Measurements from ENCODE around the gene TTLL12.
A peak's percentile ranks its signal among the peaks of the same experiment; 100 is the strongest.

Gene TTLL12
- long read RNA-seq, transcript TTLL12-201 (14 exons, 3,385 nt): major isoform, 9 of 13 reads
- long read RNA-seq, partial matches to known transcripts: 0 of 13 reads
- long read RNA-seq, other reads (novel, unspliced or antisense): 4 of 13 reads

GRCh38 chr22:43186272-43187170 lies at the start of gene TTLL12:
Gene TTLL12, minus strand, starts transcription at chr22:43187134. Its CDS starts 65 bp downstream, at chr22:43187069.
- H3K27me3 ChIP-seq (ENCODE audit: insufficient read depth, poor library complexity, severe bottlenecking): no peaks in the 10 kb centered on the region
- H3K27ac ChIP-seq (replicated peaks): peak within 1 kb of the TSS; percentile 88
- DNase-seq (ENCODE audit: low read depth in 1 of 2, low spot score in 1 of 2): peak; percentile 18 to 59
- peak within 1 kb of the TSS; percentile 77 for H3K4me3 ChIP-seq (replicated peaks; ENCODE audit: insufficient read depth, low read length)
- TF ChIP-seq, protein P1, sequence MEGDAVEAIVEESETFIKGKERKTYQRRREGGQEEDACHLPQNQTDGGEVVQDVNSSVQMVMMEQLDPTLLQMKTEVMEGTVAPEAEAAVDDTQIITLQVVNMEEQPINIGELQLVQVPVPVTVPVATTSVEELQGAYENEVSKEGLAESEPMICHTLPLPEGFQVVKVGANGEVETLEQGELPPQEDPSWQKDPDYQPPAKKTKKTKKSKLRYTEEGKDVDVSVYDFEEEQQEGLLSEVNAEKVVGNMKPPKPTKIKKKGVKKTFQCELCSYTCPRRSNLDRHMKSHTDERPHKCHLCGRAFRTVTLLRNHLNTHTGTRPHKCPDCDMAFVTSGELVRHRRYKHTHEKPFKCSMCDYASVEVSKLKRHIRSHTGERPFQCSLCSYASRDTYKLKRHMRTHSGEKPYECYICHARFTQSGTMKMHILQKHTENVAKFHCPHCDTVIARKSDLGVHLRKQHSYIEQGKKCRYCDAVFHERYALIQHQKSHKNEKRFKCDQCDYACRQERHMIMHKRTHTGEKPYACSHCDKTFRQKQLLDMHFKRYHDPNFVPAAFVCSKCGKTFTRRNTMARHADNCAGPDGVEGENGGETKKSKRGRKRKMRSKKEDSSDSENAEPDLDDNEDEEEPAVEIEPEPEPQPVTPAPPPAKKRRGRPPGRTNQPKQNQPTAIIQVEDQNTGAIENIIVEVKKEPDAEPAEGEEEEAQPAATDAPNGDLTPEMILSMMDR (IDR thresholded peaks at IDR 0.05; ENCODE audit: insufficient read depth, low read length): no peak
- TF ChIP-seq, protein P2, sequence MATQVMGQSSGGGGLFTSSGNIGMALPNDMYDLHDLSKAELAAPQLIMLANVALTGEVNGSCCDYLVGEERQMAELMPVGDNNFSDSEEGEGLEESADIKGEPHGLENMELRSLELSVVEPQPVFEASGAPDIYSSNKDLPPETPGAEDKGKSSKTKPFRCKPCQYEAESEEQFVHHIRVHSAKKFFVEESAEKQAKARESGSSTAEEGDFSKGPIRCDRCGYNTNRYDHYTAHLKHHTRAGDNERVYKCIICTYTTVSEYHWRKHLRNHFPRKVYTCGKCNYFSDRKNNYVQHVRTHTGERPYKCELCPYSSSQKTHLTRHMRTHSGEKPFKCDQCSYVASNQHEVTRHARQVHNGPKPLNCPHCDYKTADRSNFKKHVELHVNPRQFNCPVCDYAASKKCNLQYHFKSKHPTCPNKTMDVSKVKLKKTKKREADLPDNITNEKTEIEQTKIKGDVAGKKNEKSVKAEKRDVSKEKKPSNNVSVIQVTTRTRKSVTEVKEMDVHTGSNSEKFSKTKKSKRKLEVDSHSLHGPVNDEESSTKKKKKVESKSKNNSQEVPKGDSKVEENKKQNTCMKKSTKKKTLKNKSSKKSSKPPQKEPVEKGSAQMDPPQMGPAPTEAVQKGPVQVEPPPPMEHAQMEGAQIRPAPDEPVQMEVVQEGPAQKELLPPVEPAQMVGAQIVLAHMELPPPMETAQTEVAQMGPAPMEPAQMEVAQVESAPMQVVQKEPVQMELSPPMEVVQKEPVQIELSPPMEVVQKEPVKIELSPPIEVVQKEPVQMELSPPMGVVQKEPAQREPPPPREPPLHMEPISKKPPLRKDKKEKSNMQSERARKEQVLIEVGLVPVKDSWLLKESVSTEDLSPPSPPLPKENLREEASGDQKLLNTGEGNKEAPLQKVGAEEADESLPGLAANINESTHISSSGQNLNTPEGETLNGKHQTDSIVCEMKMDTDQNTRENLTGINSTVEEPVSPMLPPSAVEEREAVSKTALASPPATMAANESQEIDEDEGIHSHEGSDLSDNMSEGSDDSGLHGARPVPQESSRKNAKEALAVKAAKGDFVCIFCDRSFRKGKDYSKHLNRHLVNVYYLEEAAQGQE (IDR thresholded peaks at IDR 0.05; ENCODE audit: insufficient replicate concordance, low read depth): no peak
- TF ChIP-seq SPI1 (IDR thresholded peaks at IDR 0.05; ENCODE audit: borderline replicate concordance, low read depth) (no peak), POLR2AphosphoS5 (IDR thresholded peaks at IDR 0.05; ENCODE audit: low read depth) (no peak), GABPA (IDR thresholded peaks at IDR 0.05; ENCODE audit: low read depth) (no peak)

DNA sequence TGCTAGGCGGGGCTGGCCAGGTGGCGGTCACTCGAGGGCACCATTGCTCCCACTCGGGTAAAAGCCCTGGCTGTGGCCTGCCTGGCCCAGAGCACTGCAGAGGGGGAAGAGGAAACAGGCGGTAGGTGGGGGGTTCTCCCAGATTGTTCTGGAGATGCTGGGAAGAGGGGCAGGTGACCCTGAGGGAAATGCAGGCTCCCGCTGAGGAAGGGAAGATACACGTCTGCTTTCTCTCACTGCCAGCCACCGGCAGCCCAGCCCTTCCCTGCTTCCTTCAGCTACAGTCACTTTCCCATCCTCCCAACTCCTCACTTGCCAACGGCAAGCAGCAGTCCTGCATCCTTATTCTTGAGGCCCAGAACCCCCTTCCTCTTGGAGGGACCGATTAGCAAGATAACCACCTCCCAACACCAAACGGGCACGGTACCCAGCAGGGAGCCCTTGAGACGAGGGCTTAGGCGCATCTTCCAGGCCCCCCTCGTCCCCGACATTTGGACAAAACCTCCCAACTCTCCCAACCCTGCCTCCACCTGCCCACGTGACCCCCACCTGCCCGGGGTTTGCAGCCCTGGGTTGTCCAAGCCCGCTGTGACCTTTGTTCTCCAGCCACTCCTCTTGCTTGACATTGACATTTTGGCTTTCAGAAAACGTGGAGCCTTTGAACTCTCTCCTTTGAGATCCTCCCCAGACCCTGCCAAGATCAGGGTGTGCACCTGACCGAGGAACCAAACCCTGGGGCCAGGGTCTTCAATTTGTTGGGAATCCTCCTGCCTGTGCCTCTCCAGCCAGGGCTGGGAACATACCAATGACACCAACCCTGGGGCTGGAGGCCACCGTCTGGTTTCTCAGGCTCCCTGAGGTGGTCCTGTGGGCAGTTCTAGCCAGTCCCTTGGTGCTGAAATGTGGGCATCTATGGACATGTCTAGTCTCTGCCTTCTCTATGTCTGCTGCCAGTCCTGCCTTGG lies 48.8 kb upstream of the TTLL12 start:
- H3K4me3 ChIP-seq (replicated peaks; ENCODE audit: insufficient read depth, low read length): no peak overlapping the region
- TF ChIP-seq, protein P2 (IDR thresholded peaks at IDR 0.05; ENCODE audit: insufficient replicate concordance, low read depth): no peak
- no peak for TF ChIP-seq SPI1 (IDR thresholded peaks at IDR 0.05; ENCODE audit: borderline replicate concordance, low read depth)
- TF ChIP-seq GABPA (IDR thresholded peaks at IDR 0.05; ENCODE audit: low read depth): no peak
- TF ChIP-seq, protein P1 (IDR thresholded peaks at IDR 0.05; ENCODE audit: insufficient read depth, low read length): no peak
- no peak for TF ChIP-seq POLR2AphosphoS5 (IDR thresholded peaks at IDR 0.05; ENCODE audit: low read depth)
- H3K27ac ChIP-seq (replicated peaks): no peak overlapping the region
- no peak for DNase-seq (ENCODE audit: low read depth in 1 of 2, low spot score in 1 of 2)
- H3K27me3 ChIP-seq (ENCODE audit: insufficient read depth, poor library complexity, severe bottlenecking): no peaks in the 10 kb centered on the region

DNA sequence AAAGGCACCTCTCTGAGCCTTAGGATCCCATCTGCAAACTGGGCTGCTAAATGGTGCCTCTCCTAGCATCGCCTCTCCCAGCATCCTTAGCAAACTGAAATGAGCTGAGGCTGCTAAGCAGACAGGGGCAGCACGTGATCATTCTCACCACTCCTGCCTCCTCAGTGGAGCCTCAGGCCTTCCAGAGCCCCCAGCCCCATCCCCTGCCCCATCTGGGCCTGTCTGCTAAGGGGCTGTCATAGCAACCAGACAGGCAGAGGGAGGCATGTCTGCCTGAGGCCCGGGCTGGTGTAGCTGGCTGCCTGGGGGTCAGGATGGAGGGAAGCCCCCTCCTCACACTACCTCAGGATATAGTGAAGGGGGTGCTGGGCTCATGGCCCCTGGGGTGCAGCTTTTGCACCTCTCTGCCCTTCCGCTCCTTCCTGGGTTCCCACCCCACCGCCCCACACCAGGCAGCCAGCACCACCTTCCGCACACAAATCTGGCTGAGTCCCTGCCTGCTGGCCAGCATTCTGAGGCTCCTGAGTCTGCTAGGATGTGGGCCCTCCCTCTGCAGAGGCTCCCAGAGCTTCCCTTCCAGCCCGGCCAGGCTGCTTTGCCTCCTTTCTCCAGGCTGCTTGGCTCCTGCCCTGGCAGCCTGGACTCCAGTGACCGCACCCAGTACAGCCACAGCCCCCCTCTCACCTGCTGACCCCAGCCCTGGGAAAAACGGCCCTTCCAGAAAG lies 47.5 kb upstream of the TTLL12 start:
- H3K27ac ChIP-seq (replicated peaks): no peak overlapping the region
- H3K27me3 ChIP-seq (ENCODE audit: insufficient read depth, poor library complexity, severe bottlenecking): no peaks in the 10 kb centered on the region
- no peak overlapping the region for H3K4me3 ChIP-seq (replicated peaks; ENCODE audit: insufficient read depth, low read length)
- DNase-seq (ENCODE audit: low read depth in 1 of 2, low spot score in 1 of 2): no peak
- no peak for TF ChIP-seq SPI1 (IDR thresholded peaks at IDR 0.05; ENCODE audit: borderline replicate concordance, low read depth)
- no peak for TF ChIP-seq GABPA (IDR thresholded peaks at IDR 0.05; ENCODE audit: low read depth)
- no peak for TF ChIP-seq POLR2AphosphoS5 (IDR thresholded peaks at IDR 0.05; ENCODE audit: low read depth)

All from HL-60 (cell line).